IPS-15b (cell line): ENCODE measurements around the gene KIAA0930.

Source experiments
- H3K27me3 ChIP-seq: one replicate; pipeline ENCODE4 v1.6.1; 2013; ENCODE audit warnings: low read length; ENCODE audit not compliant: control insufficient read depth, insufficient read depth
- H3K36me3 ChIP-seq: one replicate; pipeline ENCODE4 v1.6.1; 2013; ENCODE audit warnings: low read length; ENCODE audit not compliant: control insufficient read depth, insufficient read depth
- H3K4me1 ChIP-seq: one replicate; pipeline ENCODE4 v1.6.1; 2013; ENCODE audit warnings: mild to moderate bottlenecking, low read length; ENCODE audit not compliant: control insufficient read depth, insufficient read depth
- H3K4me3 ChIP-seq: one replicate; pipeline ENCODE4 v1.5.1; 2013; ENCODE audit warnings: low read depth, low read length
- H3K9ac ChIP-seq: one replicate; pipeline ENCODE4 v1.6.1; 2013; ENCODE audit warnings: low read depth, mild to moderate bottlenecking, low read length
- H3K9me3 ChIP-seq: one replicate; pipeline ENCODE4 v1.6.1; 2013; ENCODE audit warnings: mild to moderate bottlenecking, low read length; ENCODE audit not compliant: control insufficient read depth, insufficient read depth

The KIAA0930 gene

GRCh38 chr22:45208993-45209838, 31.5 kb downstream of the KIAA0930 start:
- no peak overlapping the region for H3K9ac ChIP-seq
- H3K27me3 ChIP-seq, result no peaks in the 10 kb centered on the region
- H3K9me3 ChIP-seq, result no peaks in the 10 kb centered on the region
- H3K4me1 ChIP-seq, result peaks cover 8% of the 10 kb centered on the region
- H3K36me3 ChIP-seq, result peaks cover 17% of the 10 kb centered on the region
- no peak overlapping the region for H3K4me3 ChIP-seq

DNA sequence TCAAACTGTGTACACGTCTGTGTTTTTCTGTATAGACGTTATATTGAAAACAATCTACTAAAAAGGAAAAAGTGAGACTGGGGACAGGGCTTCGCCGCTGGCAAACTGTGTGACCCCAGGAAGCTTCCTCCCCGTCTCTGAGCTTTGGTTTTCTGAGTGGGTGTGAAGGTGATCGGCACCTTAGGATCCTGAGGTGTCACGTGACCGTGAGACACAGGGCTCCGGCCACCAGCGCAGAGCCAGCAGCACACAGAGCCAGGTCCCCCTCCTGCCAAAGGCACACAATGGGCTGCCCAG, 32.0 kb downstream of the KIAA0930 start:
- no peaks in the 10 kb centered on the region for H3K27me3 ChIP-seq
- peaks cover 8% of the 10 kb centered on the region for H3K4me1 ChIP-seq
- peaks cover 20% of the 10 kb centered on the region for H3K36me3 ChIP-seq
- H3K9me3 ChIP-seq, result no peaks in the 10 kb centered on the region
- H3K4me3 ChIP-seq, result no peak overlapping the region
- H3K9ac ChIP-seq, result no peak overlapping the region

DNA sequence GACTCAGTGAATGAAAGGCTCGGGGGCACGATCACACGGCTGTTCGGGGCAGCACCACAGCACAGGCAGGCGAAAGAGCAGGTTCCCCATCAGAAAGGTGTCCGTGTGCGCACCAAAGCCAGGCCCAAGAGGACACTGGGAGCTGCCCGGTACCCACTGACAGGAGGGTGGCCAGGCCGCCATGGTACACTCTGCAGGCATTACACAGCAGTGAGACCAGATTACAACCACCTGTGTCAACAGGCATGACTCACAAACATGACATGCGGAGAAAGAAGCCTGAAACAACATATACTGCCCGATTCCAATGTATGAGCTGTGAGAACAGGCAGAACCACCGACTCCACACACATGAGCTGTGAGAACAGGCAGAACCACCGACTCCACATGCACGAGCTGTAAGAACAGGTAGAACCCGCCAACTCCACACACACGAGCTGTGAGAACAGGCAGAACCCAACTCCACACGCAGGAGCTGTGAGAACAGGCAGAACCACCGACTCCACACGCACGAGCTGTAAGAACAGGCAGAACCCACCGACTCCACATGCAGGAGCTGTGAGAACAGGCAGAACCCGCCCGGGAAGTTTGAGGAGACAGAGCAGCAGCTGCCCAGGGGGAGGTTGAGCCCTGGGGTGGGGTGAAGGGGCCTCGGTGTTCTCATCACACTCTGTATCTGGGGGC, 32.6 kb downstream of the KIAA0930 start:
- H3K9ac ChIP-seq, result no peak overlapping the region
- peaks cover 8% of the 10 kb centered on the region for H3K4me1 ChIP-seq
- H3K36me3 ChIP-seq, result peaks cover 20% of the 10 kb centered on the region
- no peaks in the 10 kb centered on the region for H3K27me3 ChIP-seq
- H3K9me3 ChIP-seq, result no peaks in the 10 kb centered on the region
- no peak overlapping the region for H3K4me3 ChIP-seq

- H3K9ac ChIP-seq, result no peak overlapping the region
- peaks cover 24% of the 10 kb centered on the region for H3K36me3 ChIP-seq
- peaks cover 3% of the 10 kb centered on the region for H3K4me1 ChIP-seq
- no peaks in the 10 kb centered on the region for H3K27me3 ChIP-seq
- H3K4me3 ChIP-seq, result no peak overlapping the region
- H3K9me3 ChIP-seq, result no peaks in the 10 kb centered on the region
Measured at GRCh38 chr22:45207533-45207932, 33.2 kb downstream of the KIAA0930 start.

DNA sequence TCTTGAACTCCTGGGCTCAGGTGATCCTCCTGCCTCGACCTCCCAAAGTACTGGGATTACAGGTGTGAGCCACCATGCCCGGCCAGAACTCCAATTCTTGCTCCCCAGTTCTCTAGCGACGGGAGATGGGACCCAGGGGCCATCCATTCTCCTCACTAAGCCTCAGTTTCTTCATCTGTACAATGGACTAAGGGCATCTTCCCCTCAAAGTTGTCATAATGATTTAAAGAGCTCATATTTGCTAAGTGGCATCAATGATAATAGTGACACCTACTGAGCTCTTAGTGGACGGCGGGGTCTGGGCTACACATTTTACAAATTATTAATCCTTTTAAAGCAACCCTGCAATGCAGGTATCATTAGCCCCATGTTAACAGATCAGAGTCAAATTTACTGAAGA, 34.5 kb downstream of the KIAA0930 start:
- peaks cover 26% of the 10 kb centered on the region for H3K36me3 ChIP-seq
- no peaks in the 10 kb centered on the region for H3K27me3 ChIP-seq
- no peaks in the 10 kb centered on the region for H3K9me3 ChIP-seq
- no peaks in the 10 kb centered on the region for H3K4me1 ChIP-seq
- H3K4me3 ChIP-seq, result no peak overlapping the region
- H3K9ac ChIP-seq, result no peak overlapping the region

DNA sequence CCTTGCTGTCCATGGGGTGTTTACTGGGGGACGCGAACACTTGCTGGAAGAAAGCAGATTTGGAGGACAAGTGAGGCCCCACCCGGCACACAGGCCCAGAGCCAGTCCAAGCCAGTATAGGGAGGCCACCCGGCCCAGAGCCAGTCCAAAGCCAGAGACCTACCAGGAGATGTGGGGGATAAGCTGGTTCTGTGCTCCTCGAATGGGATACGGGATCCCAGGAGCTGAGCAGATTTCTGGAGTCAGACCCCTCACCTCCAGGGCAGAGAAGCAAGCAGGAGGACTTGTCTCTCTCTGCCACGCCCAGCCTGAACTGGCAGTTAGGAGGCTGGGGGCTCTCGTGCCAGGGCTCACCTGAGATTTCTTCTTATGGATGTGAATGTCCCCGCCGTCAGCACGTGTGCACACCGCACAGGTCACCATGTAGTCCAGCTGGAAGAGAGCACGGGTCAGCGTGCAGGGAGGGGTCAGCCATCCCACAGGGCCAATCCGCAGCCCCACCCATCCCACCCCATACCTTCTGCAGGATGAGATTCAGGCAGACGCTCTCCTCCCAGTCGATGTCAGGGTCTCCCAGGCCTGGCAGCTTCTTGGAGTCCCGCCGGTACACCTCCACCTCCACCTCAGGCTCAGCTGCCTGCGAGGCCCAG, 35.3 kb downstream of the KIAA0930 start:
- H3K4me3 ChIP-seq, result no peak overlapping the region
- no peaks in the 10 kb centered on the region for H3K9me3 ChIP-seq
- peaks cover 30% of the 10 kb centered on the region for H3K36me3 ChIP-seq
- no peaks in the 10 kb centered on the region for H3K4me1 ChIP-seq
- no peaks in the 10 kb centered on the region for H3K27me3 ChIP-seq
- H3K9ac ChIP-seq, result no peak overlapping the region

DNA sequence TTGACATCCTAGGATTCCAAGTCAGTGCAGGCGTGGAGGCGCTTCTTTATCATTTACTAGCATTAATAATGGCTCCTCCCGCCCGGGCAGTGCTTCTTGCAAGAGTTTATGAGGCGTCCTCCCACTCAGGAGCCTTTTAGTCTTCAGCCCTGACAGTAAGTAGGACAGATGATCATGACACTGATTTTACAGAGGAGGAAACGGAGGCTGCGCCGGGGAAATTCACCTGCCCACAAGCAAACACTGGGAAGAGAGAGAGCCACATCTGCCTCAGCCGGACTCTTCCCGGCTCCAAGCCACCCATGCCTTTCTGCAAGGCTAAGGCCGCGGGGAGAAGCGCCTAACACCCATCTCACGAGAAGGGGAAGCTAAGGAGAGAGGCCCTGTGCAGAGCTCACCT, 35.9 kb downstream of the KIAA0930 start:
- no peaks in the 10 kb centered on the region for H3K4me1 ChIP-seq
- H3K27me3 ChIP-seq, result no peaks in the 10 kb centered on the region
- H3K4me3 ChIP-seq, result no peak overlapping the region
- no peak overlapping the region for H3K9ac ChIP-seq
- H3K9me3 ChIP-seq, result no peaks in the 10 kb centered on the region
- H3K36me3 ChIP-seq, result peaks cover 34% of the 10 kb centered on the region

DNA sequence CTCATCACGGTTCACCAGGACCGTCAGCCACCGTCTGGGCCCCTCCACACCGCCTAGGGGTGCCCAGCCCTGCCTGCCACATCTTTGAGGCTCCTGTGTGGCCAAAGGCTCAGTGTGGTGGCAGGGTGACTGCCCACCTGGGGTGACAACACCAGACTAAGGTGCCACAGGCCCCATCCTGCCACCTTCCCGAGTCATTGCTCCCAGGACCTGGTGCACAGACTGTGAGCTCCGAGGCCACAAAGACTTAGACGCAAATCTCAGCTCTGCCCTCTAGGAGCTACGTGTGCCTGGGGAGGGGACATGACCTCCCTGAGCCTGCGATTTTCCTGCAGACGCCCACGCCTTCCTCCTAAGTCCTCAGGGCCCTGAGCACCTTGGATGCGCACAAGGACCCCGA, 36.5 kb downstream of the KIAA0930 start:
- H3K9me3 ChIP-seq, result no peaks in the 10 kb centered on the region
- H3K36me3 ChIP-seq, result peaks cover 36% of the 10 kb centered on the region
- no peak overlapping the region for H3K4me3 ChIP-seq
- H3K4me1 ChIP-seq, result no peaks in the 10 kb centered on the region
- no peak overlapping the region for H3K9ac ChIP-seq
- H3K27me3 ChIP-seq, result no peaks in the 10 kb centered on the region

GRCh38 chr22:45203150-45203951, 37.3 kb downstream of the KIAA0930 start:
- Histone ChIP-seq H3K27me3 (no peaks in the 10 kb centered on the region), H3K4me1 (peaks cover under 1% of the 10 kb centered on the region), H3K4me3 (no peak overlapping the region), H3K9me3 (no peaks in the 10 kb centered on the region), H3K9ac (no peak overlapping the region), H3K36me3 (peaks cover 33% of the 10 kb centered on the region)

DNA sequence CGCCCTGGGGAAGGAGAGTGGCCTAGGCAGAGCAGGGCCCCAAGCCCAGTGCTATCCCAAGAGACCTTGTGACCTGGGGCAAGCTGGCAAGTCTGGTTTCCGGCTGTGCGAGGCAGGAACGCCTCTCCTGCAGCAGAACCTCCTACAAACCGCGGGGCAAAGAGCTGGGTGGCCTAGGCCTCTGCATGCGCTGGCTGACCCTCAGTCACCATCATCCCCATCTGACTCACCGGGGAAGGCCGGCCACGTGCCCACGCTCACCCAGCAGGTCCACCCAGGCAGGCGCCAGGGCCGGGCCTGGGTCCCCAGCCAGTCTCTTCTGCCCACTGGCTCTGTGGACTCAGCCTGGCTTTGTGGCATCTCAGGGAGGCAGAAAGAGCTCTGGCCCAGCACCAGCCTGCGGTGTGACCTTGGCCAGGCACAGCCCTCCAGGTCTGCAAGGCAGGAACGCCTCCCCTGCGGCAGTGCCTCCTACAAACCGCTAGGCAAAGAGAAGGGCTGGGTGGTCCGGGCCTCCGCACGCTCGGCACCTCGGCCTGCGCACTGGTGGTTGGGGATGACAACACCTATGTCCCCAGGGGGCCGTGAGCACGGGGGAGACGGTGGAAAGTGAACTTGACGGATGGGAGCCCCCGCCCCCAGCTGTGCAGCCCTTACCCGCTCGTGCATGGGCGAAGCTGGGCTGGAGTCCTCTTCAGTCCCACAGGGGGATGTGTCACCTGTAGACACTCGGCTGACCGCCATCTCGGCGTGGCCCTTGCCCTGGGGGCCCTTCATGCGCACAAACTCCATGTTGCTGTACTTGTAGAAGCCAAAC, 38.2 kb downstream of the KIAA0930 start:
- H3K36me3 ChIP-seq, result peaks cover 36% of the 10 kb centered on the region
- no peaks in the 10 kb centered on the region for H3K9me3 ChIP-seq
- no peaks in the 10 kb centered on the region for H3K27me3 ChIP-seq
- no peak overlapping the region for H3K4me3 ChIP-seq
- H3K4me1 ChIP-seq, result peaks cover 3% of the 10 kb centered on the region
- no peak overlapping the region for H3K9ac ChIP-seq
